Nephron (organoid): Measurements from ENCODE around the gene PRKG1.

Experiments used
- H3K27ac Mint-ChIP-seq, 3 experiments: 2 replicates each; pipeline ENCODE4 v1.8.0; 2020; ENCODE audit warnings: mixed read lengths in 3 of 3, mild to moderate bottlenecking in 2 of 3, moderate library complexity in 1 of 3
- H3K27me3 Mint-ChIP-seq: 2 replicates; pipeline ENCODE4 v1.8.0; 2021; ENCODE audit warnings: low read depth, mild to moderate bottlenecking, moderate library complexity, mixed read lengths
- H3K36me3 Mint-ChIP-seq: 2 replicates; pipeline ENCODE4 v1.8.0; 2020; ENCODE audit warnings: low read depth, mixed read lengths
- H3K4me1 Mint-ChIP-seq: 2 replicates; pipeline ENCODE4 v1.8.0; 2020; ENCODE audit warnings: mixed read lengths
- H3K4me3 Mint-ChIP-seq, 3 experiments: 2 replicates each; pipeline ENCODE4 v1.8.0; 2020; ENCODE audit warnings: mild to moderate bottlenecking in 3 of 3, mixed read lengths in 3 of 3, moderate library complexity in 2 of 3
- H3K9me3 Mint-ChIP-seq: 2 replicates; pipeline ENCODE4 v1.8.0; 2020; ENCODE audit warnings: mixed read lengths
- TF ChIP-seq, protein P1 (sequence below), 3 experiments: fragments of 200-600 bp; sonication (generic); IDR thresholded peaks; one replicate each; pipeline ENCODE4 v1.5.0; 2021; ENCODE audit warnings: antibody characterized with exemption in 3 of 3; ENCODE audit not compliant: unreplicated experiment in 3 of 3

The PRKG1 gene

DNA sequence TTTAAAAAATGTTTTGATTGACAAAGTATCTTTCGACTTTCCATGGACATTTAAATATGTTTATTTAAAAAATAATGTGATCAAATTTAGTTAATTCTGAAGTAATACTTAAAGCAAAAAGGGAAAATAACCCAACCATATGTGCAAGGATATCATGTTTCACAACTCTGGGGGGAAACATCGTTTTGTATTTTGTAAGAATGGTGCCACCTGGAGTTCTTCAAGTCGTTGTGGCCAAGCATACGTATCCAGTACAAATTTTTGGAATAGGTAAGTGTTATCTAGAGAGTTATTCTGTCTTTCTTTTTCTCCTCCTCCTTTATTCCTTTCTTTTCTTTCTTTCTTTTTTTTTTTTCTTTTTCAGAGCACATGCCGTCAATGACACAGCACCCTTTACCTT lies 801.3 kb downstream of the PRKG1 start:
- Mint-ChIP-seq H3K9me3 (no peaks in the 10 kb centered on the region), H3K27me3 (no peaks in the 10 kb centered on the region), H3K36me3 (no peaks in the 10 kb centered on the region), H3K4me3 (no peak overlapping the region), H3K4me1 (peaks cover 20% of the 10 kb centered on the region), H3K27ac (no peak overlapping the region)
- TF ChIP-seq, protein P1, sequence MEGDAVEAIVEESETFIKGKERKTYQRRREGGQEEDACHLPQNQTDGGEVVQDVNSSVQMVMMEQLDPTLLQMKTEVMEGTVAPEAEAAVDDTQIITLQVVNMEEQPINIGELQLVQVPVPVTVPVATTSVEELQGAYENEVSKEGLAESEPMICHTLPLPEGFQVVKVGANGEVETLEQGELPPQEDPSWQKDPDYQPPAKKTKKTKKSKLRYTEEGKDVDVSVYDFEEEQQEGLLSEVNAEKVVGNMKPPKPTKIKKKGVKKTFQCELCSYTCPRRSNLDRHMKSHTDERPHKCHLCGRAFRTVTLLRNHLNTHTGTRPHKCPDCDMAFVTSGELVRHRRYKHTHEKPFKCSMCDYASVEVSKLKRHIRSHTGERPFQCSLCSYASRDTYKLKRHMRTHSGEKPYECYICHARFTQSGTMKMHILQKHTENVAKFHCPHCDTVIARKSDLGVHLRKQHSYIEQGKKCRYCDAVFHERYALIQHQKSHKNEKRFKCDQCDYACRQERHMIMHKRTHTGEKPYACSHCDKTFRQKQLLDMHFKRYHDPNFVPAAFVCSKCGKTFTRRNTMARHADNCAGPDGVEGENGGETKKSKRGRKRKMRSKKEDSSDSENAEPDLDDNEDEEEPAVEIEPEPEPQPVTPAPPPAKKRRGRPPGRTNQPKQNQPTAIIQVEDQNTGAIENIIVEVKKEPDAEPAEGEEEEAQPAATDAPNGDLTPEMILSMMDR (IDR thresholded peaks at IDR 0.05; ENCODE audit: unreplicated experiment in 3 of 3): peak in 1 of 3 experiments; percentile 20

DNA sequence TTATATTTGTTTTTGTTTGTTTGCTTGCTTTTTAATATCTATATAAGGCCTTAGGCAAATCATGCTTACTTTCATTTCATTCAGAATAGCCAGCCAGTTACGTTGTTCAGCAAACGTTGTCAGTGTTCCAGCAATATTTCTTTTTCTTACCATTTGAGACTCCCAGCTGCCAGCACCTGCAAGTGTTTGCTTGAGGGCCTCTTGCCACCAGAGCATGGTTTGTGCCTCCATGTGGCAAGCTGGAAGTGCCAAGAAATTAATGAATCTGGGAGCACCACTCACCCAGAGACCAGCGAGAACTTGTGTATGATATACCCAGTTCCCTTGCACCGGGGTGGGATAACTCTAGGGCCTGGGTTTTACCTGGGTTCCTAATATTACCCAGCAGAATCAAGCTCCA lies 802.2 kb downstream of the PRKG1 start:
- H3K36me3 Mint-ChIP-seq: no peaks in the 10 kb centered on the region
- no peaks in the 10 kb centered on the region for H3K27me3 Mint-ChIP-seq
- no peaks in the 10 kb centered on the region for H3K9me3 Mint-ChIP-seq
- no peak overlapping the region for H3K4me3 Mint-ChIP-seq
- H3K4me1 Mint-ChIP-seq: peaks cover 20% of the 10 kb centered on the region
- TF ChIP-seq, protein P1 (IDR thresholded peaks at IDR 0.05; ENCODE audit: unreplicated experiment in 3 of 3): no peak
- H3K27ac Mint-ChIP-seq: peak overlapping the region in 1 of 3 experiments; percentile 28

DNA sequence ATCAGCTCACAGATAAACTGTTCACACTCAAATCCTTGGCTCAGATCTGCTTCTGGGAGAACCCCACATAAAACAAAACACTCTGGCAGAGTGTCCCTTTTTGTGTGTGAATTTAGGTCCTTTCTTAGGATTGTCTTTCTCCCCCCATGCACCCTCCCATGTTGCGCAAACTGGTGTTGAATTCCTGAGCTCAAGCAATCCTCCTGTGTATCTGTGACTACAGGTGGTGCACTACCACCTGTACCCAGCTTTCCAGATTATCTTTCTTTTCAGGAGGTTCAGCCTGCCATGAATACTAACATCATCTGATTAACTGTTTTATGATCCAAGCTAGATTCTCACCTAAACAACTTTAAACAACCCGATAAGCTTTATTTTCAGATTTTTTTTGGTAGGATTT lies 802.7 kb downstream of the PRKG1 start:
- Mint-ChIP-seq H3K36me3 (no peaks in the 10 kb centered on the region), H3K27ac (peak overlapping the region in 1 of 3 experiments; percentile 28), H3K4me1 (peaks cover 20% of the 10 kb centered on the region), H3K27me3 (no peaks in the 10 kb centered on the region), H3K4me3 (no peak overlapping the region), H3K9me3 (no peaks in the 10 kb centered on the region)
- TF ChIP-seq, protein P1 (IDR thresholded peaks at IDR 0.05; ENCODE audit: unreplicated experiment in 3 of 3): no peak

DNA sequence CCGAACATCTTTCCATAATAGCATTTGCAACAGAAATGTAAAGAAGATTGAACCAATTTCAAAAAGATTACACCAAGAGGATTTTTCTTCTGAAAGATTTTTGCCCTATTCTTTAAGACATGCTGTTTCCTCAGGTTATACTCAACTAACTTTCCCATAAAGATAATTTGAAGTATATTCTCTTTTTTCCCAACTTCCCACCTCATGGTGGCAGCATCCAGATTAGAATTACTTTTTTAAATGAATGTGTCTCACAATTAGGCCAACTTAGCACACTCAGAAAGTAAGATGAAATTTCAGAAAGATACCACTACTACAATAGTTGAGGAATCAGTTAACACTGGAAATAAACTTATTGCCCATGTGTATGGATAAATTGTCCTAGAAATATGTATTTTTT lies 803.3 kb downstream of the PRKG1 start:
- no peak overlapping the region for H3K4me3 Mint-ChIP-seq
- H3K4me1 Mint-ChIP-seq: peaks cover 20% of the 10 kb centered on the region
- no peaks in the 10 kb centered on the region for H3K27me3 Mint-ChIP-seq
- H3K9me3 Mint-ChIP-seq: peaks cover 3% of the 10 kb centered on the region
- peak overlapping the region in 1 of 3 experiments; percentile 28 for H3K27ac Mint-ChIP-seq
- H3K36me3 Mint-ChIP-seq: no peaks in the 10 kb centered on the region
- TF ChIP-seq, protein P1 (IDR thresholded peaks at IDR 0.05; ENCODE audit: unreplicated experiment in 3 of 3): no peak

DNA sequence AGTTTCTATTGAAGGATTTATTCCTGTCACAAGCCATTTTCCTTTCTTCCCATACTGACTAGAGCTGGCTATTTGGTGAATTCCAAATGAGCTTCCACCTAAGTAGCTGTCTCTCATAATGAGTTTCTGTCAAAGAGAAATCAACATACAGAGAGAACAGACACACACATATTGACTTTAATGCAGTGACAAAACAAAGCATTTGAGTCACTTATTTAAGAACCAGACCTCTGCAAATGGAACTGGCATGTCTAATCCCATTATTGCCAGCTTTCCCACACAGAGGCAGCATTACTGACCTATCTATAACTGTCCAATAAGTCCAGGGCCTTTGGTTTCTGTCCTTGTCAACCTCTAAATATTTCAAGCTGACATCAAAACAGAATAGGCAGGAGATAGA lies 804.4 kb downstream of the PRKG1 start:
- H3K4me3 Mint-ChIP-seq: no peak overlapping the region
- TF ChIP-seq, protein P1 (IDR thresholded peaks at IDR 0.05; ENCODE audit: unreplicated experiment in 3 of 3): no peak

DNA sequence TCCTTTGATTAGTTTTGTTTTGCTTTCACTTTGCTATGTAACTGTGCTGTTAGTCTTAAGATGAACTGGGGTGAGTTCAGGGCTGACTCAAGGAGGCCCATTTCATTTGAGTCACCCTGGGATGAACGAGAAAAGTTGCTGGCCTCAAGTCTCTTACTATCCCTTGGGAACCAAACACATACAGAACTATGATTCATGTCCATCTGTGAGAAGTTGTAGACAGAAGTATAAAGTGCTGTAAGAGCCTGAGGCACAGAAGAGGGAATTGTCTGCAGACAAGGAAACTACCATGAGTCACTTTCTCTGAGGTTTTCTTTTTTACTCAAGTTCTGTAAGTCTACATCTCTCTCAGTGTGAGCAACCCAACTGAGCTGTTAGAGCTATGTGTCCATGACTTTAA lies 805.0 kb downstream of the PRKG1 start:
- Mint-ChIP-seq H3K36me3 (no peaks in the 10 kb centered on the region), H3K9me3 (peaks cover 3% of the 10 kb centered on the region), H3K27me3 (no peaks in the 10 kb centered on the region), H3K27ac (peak overlapping the region in 2 of 3 experiments; percentile 21 to 41), H3K4me1 (peaks cover 20% of the 10 kb centered on the region), H3K4me3 (no peak overlapping the region)
- TF ChIP-seq, protein P1 (IDR thresholded peaks at IDR 0.05; ENCODE audit: unreplicated experiment in 3 of 3): no peak

More for the DNA sequence above, 804.4 kb downstream of the PRKG1 start:
- Mint-ChIP-seq H3K9me3 (peaks cover 3% of the 10 kb centered on the region), H3K36me3 (no peaks in the 10 kb centered on the region), H3K27ac (peak overlapping the region in 1 of 3 experiments; percentile 41), H3K4me1 (peaks cover 20% of the 10 kb centered on the region), H3K27me3 (no peaks in the 10 kb centered on the region)
